NCI-H128 (cell line): ENCODE data around the gene FBXL16.

Source experiments
- DNase-seq: peaks from one replicate; lab custom pipeline; 2025; ENCODE audit not compliant: unreplicated experiment; lab: John Stamatoyannopoulos, UW

Gene FBXL16

GRCh38 chr16:711548-712320, 6.1 kb upstream of the FBXL16 start:
- DNase-seq: no peak

- DNase-seq: no peak
Measured at GRCh38 chr16:711084-711483, 5.5 kb upstream of the FBXL16 start.

GRCh38 chr16:710500-711075, 5.0 kb upstream of the FBXL16 start:
- DNase-seq: no peak

- peak; percentile 80 for DNase-seq
Measured at GRCh38 chr16:709566-710499, 4.2 kb upstream of the FBXL16 start.

- DNase-seq: no peak
Measured at GRCh38 chr16:708959-709358, 3.4 kb upstream of the FBXL16 start.

GRCh38 chr16:708019-708418, 2.4 kb upstream of the FBXL16 start:
- no peak for DNase-seq

GRCh38 chr16:707062-707538, 1.5 kb upstream of the FBXL16 start:
- no peak for DNase-seq

GRCh38 chr16:706189-707061, 824 bp upstream of the FBXL16 start:
- DNase-seq: no peak

- DNase-seq: no peak
Measured at GRCh38 chr16:704552-705380, 835 bp downstream of the FBXL16 start.

- no peak for DNase-seq
Measured at GRCh38 chr16:704047-704446, 1.6 kb downstream of the FBXL16 start.

- DNase-seq: no peak
Measured at GRCh38 chr16:703406-703805, 2.2 kb downstream of the FBXL16 start.

- DNase-seq: no peak
Measured at GRCh38 chr16:702341-702740, 3.3 kb downstream of the FBXL16 start.

GRCh38 chr16:700684-701584, 4.7 kb downstream of the FBXL16 start:
- no peak for DNase-seq

GRCh38 chr16:698911-699671, 6.5 kb downstream of the FBXL16 start:
- DNase-seq: no peak

- peak; percentile 65 for DNase-seq
Measured at GRCh38 chr16:695355-696089, 10.1 kb downstream of the FBXL16 start.

GRCh38 chr16:694863-695354, 10.7 kb downstream of the FBXL16 start:
- DNase-seq: no peak

GRCh38 chr16:694187-694862, 11.3 kb downstream of the FBXL16 start:
- no peak for DNase-seq
